Panc1 (cell line): ENCODE data around the gene SH3PXD2B.

ENCODE experiments used
- POLR2AphosphoS5 ChIP-seq: IDR thresholded peaks from 2 replicates; pipeline ENCODE4 v1.6.1; 2012; ENCODE audit warnings: mild to moderate bottlenecking, low read depth, low read length, moderate library complexity
- TF ChIP-seq, protein P1 (sequence below): fragments of 450-650 bp; IDR thresholded peaks from 2 replicates; pipeline ENCODE4 v1.5.1; 2017; ENCODE audit warnings: mild to moderate bottlenecking

DNA sequence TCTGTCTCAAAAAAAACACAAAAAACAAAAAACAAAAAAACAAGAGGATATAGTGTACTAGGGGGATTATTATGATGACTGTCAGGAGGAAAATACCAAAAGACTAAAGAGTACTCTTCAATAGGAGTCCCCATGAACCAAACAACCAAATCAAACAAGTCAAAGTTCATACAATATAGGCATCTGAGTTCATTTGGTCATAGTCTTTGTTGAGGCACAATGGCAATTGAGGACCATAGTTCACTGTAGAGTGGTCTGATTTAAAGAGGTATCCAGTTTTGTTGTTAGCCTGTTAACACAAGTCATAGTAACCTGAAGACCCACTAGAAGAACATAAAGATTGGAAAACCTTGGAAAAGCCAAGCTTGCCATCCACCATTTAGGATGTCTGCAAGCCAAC lies 159.5 kb downstream of the SH3PXD2B start:
- TF ChIP-seq, protein P1, sequence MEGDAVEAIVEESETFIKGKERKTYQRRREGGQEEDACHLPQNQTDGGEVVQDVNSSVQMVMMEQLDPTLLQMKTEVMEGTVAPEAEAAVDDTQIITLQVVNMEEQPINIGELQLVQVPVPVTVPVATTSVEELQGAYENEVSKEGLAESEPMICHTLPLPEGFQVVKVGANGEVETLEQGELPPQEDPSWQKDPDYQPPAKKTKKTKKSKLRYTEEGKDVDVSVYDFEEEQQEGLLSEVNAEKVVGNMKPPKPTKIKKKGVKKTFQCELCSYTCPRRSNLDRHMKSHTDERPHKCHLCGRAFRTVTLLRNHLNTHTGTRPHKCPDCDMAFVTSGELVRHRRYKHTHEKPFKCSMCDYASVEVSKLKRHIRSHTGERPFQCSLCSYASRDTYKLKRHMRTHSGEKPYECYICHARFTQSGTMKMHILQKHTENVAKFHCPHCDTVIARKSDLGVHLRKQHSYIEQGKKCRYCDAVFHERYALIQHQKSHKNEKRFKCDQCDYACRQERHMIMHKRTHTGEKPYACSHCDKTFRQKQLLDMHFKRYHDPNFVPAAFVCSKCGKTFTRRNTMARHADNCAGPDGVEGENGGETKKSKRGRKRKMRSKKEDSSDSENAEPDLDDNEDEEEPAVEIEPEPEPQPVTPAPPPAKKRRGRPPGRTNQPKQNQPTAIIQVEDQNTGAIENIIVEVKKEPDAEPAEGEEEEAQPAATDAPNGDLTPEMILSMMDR = no peak
- TF ChIP-seq POLR2AphosphoS5 = no peak
